Gastrocnemius medialis (tissue), 4 donors: Measurements from ENCODE around the gene LRIG3.

Source experiments
- CTCF ChIP-seq, 5 experiments: fragments of 450-650 bp in 3 of 5; fragments of 200-600 bp in 2 of 5; sonication (generic) in 2 of 5; IDR thresholded peaks in 4 of 5; conservative IDR thresholded peaks in 1 of 5; 1 replicate in 4 of 5; 2 replicates in 1 of 5; pipeline ENCODE4 v1.5.1; 2016 to 2019; ENCODE audit warnings: antibody characterized with exemption in 5 of 5, mild to moderate bottlenecking in 3 of 5, moderate library complexity in 3 of 5
- POLR2A ChIP-seq, 2 donors: fragments of 450-650 bp; IDR thresholded peaks; one replicate each; pipeline ENCODE4 v1.6.1; 2017; ENCODE audit warnings: antibody characterized with exemption in 2 of 2, mild to moderate bottlenecking in 2 of 2, moderate library complexity in 2 of 2

DNA sequence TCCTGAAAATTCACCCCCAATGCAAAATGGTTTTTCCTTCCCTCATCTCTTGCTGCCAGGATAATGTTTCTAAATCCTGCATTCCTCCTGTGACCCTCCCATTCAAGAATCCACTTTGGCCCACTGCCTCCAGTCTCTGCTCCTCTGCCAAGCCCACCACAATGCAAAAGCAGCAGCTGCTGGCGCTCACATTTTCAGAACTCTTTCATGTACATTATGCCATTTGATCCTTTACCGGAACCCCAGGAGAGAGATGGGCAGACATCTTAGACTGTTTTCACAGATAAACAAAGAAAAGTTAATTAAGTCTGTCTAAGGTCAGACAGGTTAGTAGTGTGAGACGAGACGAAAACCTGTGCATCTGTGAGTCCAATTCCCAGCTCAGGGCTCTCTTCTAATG, 12.9 kb downstream of the LRIG3 start:
- no peak for TF ChIP-seq CTCF (IDR thresholded peaks at IDR 0.05 in 4 of 5, conservative IDR thresholded peaks at IDR 0.05 in 1 of 5)
- no peak for TF ChIP-seq POLR2A (IDR thresholded peaks at IDR 0.05)
